ENCODE measurements around the gene SPATA16.

SPATA16 gene

GRCh38 chr3:172987273-172987672, 153.8 kb downstream of the SPATA16 start:
- DNase-seq (ENCODE audit: low spot score) = no peak
- peak; percentile 15 for TF ChIP-seq CTCF (IDR thresholded peaks at IDR 0.05; ENCODE audit: extremely low read depth, missing control alignments)

GRCh38 chr3:172984914-172985313, 156.1 kb downstream of the SPATA16 start:
- no peak for TF ChIP-seq CTCF (IDR thresholded peaks at IDR 0.05; ENCODE audit: extremely low read depth, missing control alignments)

GRCh38 chr3:172982736-172983364, 158.2 kb downstream of the SPATA16 start:
- DNase-seq (ENCODE audit: low spot score) = no peak
- no peak for TF ChIP-seq CTCF (IDR thresholded peaks at IDR 0.05; ENCODE audit: extremely low read depth, missing control alignments)

More at GRCh38 chr3:172984914-172985313, 156.1 kb downstream of the SPATA16 start:
- no peak for DNase-seq (ENCODE audit: low spot score)

GRCh38 chr3:172981407-172981983, 159.5 kb downstream of the SPATA16 start:
- TF ChIP-seq CTCF (IDR thresholded peaks at IDR 0.05; ENCODE audit: extremely low read depth, missing control alignments) = no peak
- no peak for DNase-seq (ENCODE audit: low spot score)

GRCh38 chr3:172980849-172981248, 160.2 kb downstream of the SPATA16 start:
- TF ChIP-seq CTCF (IDR thresholded peaks at IDR 0.05; ENCODE audit: extremely low read depth, missing control alignments) = no peak
- no peak for DNase-seq (ENCODE audit: low spot score)

- no peak for DNase-seq (ENCODE audit: low spot score)
- TF ChIP-seq CTCF (IDR thresholded peaks at IDR 0.05; ENCODE audit: extremely low read depth, missing control alignments) = no peak
Observed at GRCh38 chr3:172977696-172978095, 163.3 kb downstream of the SPATA16 start.

GRCh38 chr3:172974969-172975368, 166.1 kb downstream of the SPATA16 start:
- no peak for TF ChIP-seq CTCF (IDR thresholded peaks at IDR 0.05; ENCODE audit: extremely low read depth, missing control alignments)
- DNase-seq (ENCODE audit: low spot score) = no peak

Data from GM20000 (cell line).